Skin epidermis (tissue), 12 donors: ENCODE measurements around the gene SUSD3.

Experiments used
- H3K27ac ChIP-seq, 21 experiments: fragments of 200-600 bp; sonication (generic) in 11 of 21; one replicate each; pipeline ENCODE4 v1.5.0; 2020; ENCODE audit warnings: mild to moderate bottlenecking in 3 of 21, inconsistent platforms in 2 of 21, moderate library complexity in 2 of 21
- H3K4me3 ChIP-seq, 7 experiments: fragments of 200-600 bp; sonication (generic) in 2 of 7; one replicate each; pipeline ENCODE4 v1.5.0; 2020; ENCODE audit warnings: inconsistent platforms in 2 of 7, mild to moderate bottlenecking in 2 of 7, moderate library complexity in 1 of 7

Gene SUSD3

GRCh38 chr9:93027750-93028149, 30.8 kb upstream of the SUSD3 start:
- Histone ChIP-seq H3K27ac (peak overlapping the region in 6 of 21 experiments; percentile 34 to 80 (median 68)), H3K4me3 (no peak overlapping the region)

- H3K4me3 ChIP-seq, result no peak overlapping the region
- H3K27ac ChIP-seq, result peak overlapping the region in 8 of 21 experiments; percentile 37 to 80 (median 62)
Measured at GRCh38 chr9:93028448-93029006, 30.0 kb upstream of the SUSD3 start.

- H3K4me3 ChIP-seq, result no peak overlapping the region
- H3K27ac ChIP-seq, result peak overlapping the region in 2 of 21 experiments; percentile 21 to 72
Measured at GRCh38 chr9:93030642-93031628, 27.6 kb upstream of the SUSD3 start.

- Histone ChIP-seq H3K4me3 (no peak overlapping the region), H3K27ac (peak overlapping the region in 2 of 21 experiments; percentile 21 to 29)
Measured at GRCh38 chr9:93031629-93032430, 26.7 kb upstream of the SUSD3 start.

- H3K4me3 ChIP-seq, result no peak overlapping the region
Measured at GRCh38 chr9:93032545-93032944, 26.0 kb upstream of the SUSD3 start.

GRCh38 chr9:93033531-93033930, 25.0 kb upstream of the SUSD3 start:
- Histone ChIP-seq H3K4me3 (no peak overlapping the region), H3K27ac (peak overlapping the region in 1 of 21 experiments; percentile 14)

More at GRCh38 chr9:93032545-93032944, 26.0 kb upstream of the SUSD3 start:
- peak overlapping the region in 1 of 21 experiments; percentile 7 for H3K27ac ChIP-seq

GRCh38 chr9:93035106-93035660, 23.3 kb upstream of the SUSD3 start:
- Histone ChIP-seq H3K27ac (no peak overlapping the region), H3K4me3 (no peak overlapping the region)

GRCh38 chr9:93035821-93036351, 22.6 kb upstream of the SUSD3 start:
- Histone ChIP-seq H3K4me3 (no peak overlapping the region), H3K27ac (peak overlapping the region in 1 of 21 experiments; percentile 3)

- H3K27ac ChIP-seq, result peak overlapping the region in 2 of 21 experiments; percentile 19 to 32
- no peak overlapping the region for H3K4me3 ChIP-seq
Measured at GRCh38 chr9:93036887-93037475, 21.5 kb upstream of the SUSD3 start.

GRCh38 chr9:93037476-93037971, 21.0 kb upstream of the SUSD3 start:
- Histone ChIP-seq H3K4me3 (no peak overlapping the region), H3K27ac (peak overlapping the region in 5 of 21 experiments; percentile 12 to 32 (median 23))

- H3K27ac ChIP-seq, result no peak overlapping the region
- H3K4me3 ChIP-seq, result no peak overlapping the region
Measured at GRCh38 chr9:93038918-93039317, 19.6 kb upstream of the SUSD3 start.

GRCh38 chr9:93039456-93039855, 19.0 kb upstream of the SUSD3 start:
- no peak overlapping the region for H3K27ac ChIP-seq
- no peak overlapping the region for H3K4me3 ChIP-seq

GRCh38 chr9:93039976-93040375, 18.5 kb upstream of the SUSD3 start:
- Histone ChIP-seq H3K4me3 (no peak overlapping the region), H3K27ac (no peak overlapping the region)

- H3K4me3 ChIP-seq, result no peak overlapping the region
- H3K27ac ChIP-seq, result no peak overlapping the region
Measured at GRCh38 chr9:93040409-93040808, 18.1 kb upstream of the SUSD3 start.

- no peak overlapping the region for H3K27ac ChIP-seq
- no peak overlapping the region for H3K4me3 ChIP-seq
Measured at GRCh38 chr9:93041108-93041802, 17.2 kb upstream of the SUSD3 start.

- H3K4me3 ChIP-seq, result no peak overlapping the region
- H3K27ac ChIP-seq, result no peak overlapping the region
Measured at GRCh38 chr9:93043122-93043521, 15.4 kb upstream of the SUSD3 start.

- Histone ChIP-seq H3K27ac (no peak overlapping the region), H3K4me3 (no peak overlapping the region)
Measured at GRCh38 chr9:93045521-93045920, 13.0 kb upstream of the SUSD3 start.
